ENCODE data around the gene ESR1. TPM values are rescaled to one million over a fixed set of nuclear protein-coding genes. Genes with fewer than 3 reads are reported as not detected.

The ESR1 gene
- total and polyA plus RNA-seq, 2 donors (not counting 3 experiments of a cell fraction or from before 2014, with no cell fraction given), result 0.01 TPM; not detected in 1

- H3K4me3 ChIP-seq (replicated peaks in 1 of 3; ENCODE audit: insufficient read depth in 1 of 3, low read depth in 1 of 3, low read length in 3 of 3), result no peak overlapping the region
- DNase-seq (ENCODE audit: low read depth, low spot score) (no peak), FAIRE-seq (no peak)
- H3K79me2 ChIP-seq (ENCODE audit: control insufficient read depth, insufficient read depth, low read length), result no peaks in the 10 kb centered on the region
- H3K4me1 ChIP-seq (ENCODE audit: control insufficient read depth, extremely low read depth, insufficient read depth, low read length), result no peaks in the 10 kb centered on the region
- no peak overlapping the region for H3K4me2 ChIP-seq (ENCODE audit: insufficient read depth, low read length)
- no peak overlapping the region for H3K27ac ChIP-seq (ENCODE audit: insufficient read depth, low read depth, low read length)
- BruUV-seq (replicated peaks), result no TSS peak
- H3K9me3 ChIP-seq (replicated peaks; ENCODE audit: control insufficient read depth, insufficient read depth, low read length), result no peaks in the 10 kb centered on the region
- no peaks in the 10 kb centered on the region for H4K20me1 ChIP-seq (replicated peaks; ENCODE audit: control insufficient read depth, extremely low read depth, insufficient read depth, low read length)
- CTCF ChIA-PET, result interaction anchor here (1.0 kb wide), 1 partner anchor 11 kb away, joined by 3 read pairs; no protein-coding TSS in a partner anchor
- no peaks in the 10 kb centered on the region for H3K9me1 ChIP-seq (replicated peaks; ENCODE audit: control insufficient read depth, extremely low read depth, insufficient read depth, low read length)
- peaks cover 3% of the 10 kb centered on the region in 2 experiments for H3K36me3 ChIP-seq (ENCODE audit: control insufficient read depth in 2 of 2, extremely low read depth in 1 of 2, insufficient read depth in 2 of 2, low read length in 2 of 2)
- TF ChIP-seq FOS (IDR thresholded peaks at IDR 0.05; ENCODE audit: borderline replicate concordance, insufficient read depth, low read length), result no peak
- no peak for TF ChIP-seq MYC (IDR thresholded peaks at IDR 0.05; ENCODE audit: low read depth, low read length)
- no peak for TF ChIP-seq POLR2A (IDR thresholded peaks at IDR 0.05; ENCODE audit: low read depth, low read length)
- no peak for TF ChIP-seq GATA2 (IDR thresholded peaks at IDR 0.05; ENCODE audit: insufficient read depth, insufficient read length, low read depth, low read length)
- TF ChIP-seq, protein P1, sequence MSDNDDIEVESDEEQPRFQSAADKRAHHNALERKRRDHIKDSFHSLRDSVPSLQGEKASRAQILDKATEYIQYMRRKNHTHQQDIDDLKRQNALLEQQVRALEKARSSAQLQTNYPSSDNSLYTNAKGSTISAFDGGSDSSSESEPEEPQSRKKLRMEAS (IDR thresholded peaks at IDR 0.05; ENCODE audit: insufficient read depth, insufficient read length), result no peak
- TF ChIP-seq POLR2AphosphoS5 (IDR thresholded peaks at IDR 0.05; ENCODE audit: insufficient read depth, low read depth, low read length), result no peak
- TF ChIP-seq, protein P2, sequence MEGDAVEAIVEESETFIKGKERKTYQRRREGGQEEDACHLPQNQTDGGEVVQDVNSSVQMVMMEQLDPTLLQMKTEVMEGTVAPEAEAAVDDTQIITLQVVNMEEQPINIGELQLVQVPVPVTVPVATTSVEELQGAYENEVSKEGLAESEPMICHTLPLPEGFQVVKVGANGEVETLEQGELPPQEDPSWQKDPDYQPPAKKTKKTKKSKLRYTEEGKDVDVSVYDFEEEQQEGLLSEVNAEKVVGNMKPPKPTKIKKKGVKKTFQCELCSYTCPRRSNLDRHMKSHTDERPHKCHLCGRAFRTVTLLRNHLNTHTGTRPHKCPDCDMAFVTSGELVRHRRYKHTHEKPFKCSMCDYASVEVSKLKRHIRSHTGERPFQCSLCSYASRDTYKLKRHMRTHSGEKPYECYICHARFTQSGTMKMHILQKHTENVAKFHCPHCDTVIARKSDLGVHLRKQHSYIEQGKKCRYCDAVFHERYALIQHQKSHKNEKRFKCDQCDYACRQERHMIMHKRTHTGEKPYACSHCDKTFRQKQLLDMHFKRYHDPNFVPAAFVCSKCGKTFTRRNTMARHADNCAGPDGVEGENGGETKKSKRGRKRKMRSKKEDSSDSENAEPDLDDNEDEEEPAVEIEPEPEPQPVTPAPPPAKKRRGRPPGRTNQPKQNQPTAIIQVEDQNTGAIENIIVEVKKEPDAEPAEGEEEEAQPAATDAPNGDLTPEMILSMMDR (IDR thresholded peaks at IDR 0.05; ENCODE audit: extremely low read depth in 1 of 2, insufficient read depth in 1 of 2, low read depth in 1 of 2, low read length in 2 of 2), result no peak
- no peak for TF ChIP-seq JUN (IDR thresholded peaks at IDR 0.05; ENCODE audit: borderline replicate concordance, insufficient read depth, insufficient read length, low read depth)
- TF ChIP-seq EZH2 (IDR thresholded peaks at IDR 0.05; ENCODE audit: borderline replicate concordance, low read depth, low read length, severe bottlenecking), result no peak
- no peak overlapping the region for H2AFZ ChIP-seq (ENCODE audit: low read depth, low read length)
- no peak overlapping the region for H3K9ac ChIP-seq (replicated peaks; ENCODE audit: extremely low read depth, insufficient read depth, low read length)
- intact Hi-C loops (cut with micrococcal nuclease), result no loop called here
- no peaks in the 10 kb centered on the region for H3K27me3 ChIP-seq (ENCODE audit: control insufficient read depth in 2 of 2, insufficient read depth in 2 of 2, low read length in 2 of 2)
- POLR2A ChIA-PET, result no interaction called here
- dilution Hi-C loops (cut with MboI; ENCODE audit: extremely low pct_ligation_motif_present, low sequenced_read_pairs), result no loop called here
Measured at GRCh38 chr6:152173957-152174356, 366.5 kb downstream of the ESR1 start.
